Keratinocyte (primary cell): ENCODE measurements around the gene ACD. TPM values are rescaled to one million over a fixed set of nuclear protein-coding genes. Genes with fewer than 3 reads are reported as not detected.

Experiments used
- DNase-seq: peaks from one replicate; pipeline ENCODE4 v3.0.0-alpha.2; 2011; ENCODE audit warnings: low read depth, missing footprints, low spot score
- FAIRE-seq: peaks from 2 replicates; lab custom pipeline; 2011; peaks lifted over from hg19 to GRCh38; lab: Jason Lieb, UNC
- H2AFZ ChIP-seq: 2 replicates; pipeline ENCODE4 v1.6.0; 2012; ENCODE audit warnings: low read length, control low read depth, inconsistent platforms; ENCODE audit not compliant: control insufficient read depth
- H3K27ac ChIP-seq: 2 replicates; pipeline ENCODE4 v1.5.1; 2011; ENCODE audit warnings: low read length; ENCODE audit not compliant: control insufficient read depth, insufficient read depth
- H3K27me3 ChIP-seq: 3 replicates; pipeline ENCODE4 v1.6.0; 2011; ENCODE audit warnings: low read length; ENCODE audit not compliant: control insufficient read depth, insufficient read depth; ENCODE audit errors: extremely low read depth
- H3K36me3 ChIP-seq, 2 experiments: 2 replicates in 1 of 2; 3 replicates in 1 of 2; pipeline ENCODE4 v1.5.1; 2011; ENCODE audit warnings: low read length in 2 of 2, mild to moderate bottlenecking in 1 of 2; ENCODE audit not compliant: control insufficient read depth in 2 of 2, insufficient read depth in 2 of 2; ENCODE audit errors: extremely low read depth in 1 of 2
- H3K4me1 ChIP-seq: 3 replicates; pipeline ENCODE4 v1.5.1; 2011; ENCODE audit warnings: low read length; ENCODE audit not compliant: control insufficient read depth, insufficient read depth; ENCODE audit errors: extremely low read depth
- H3K4me2 ChIP-seq: 3 replicates; pipeline ENCODE4 v1.6.0; 2011; ENCODE audit warnings: low read depth, low read length; ENCODE audit not compliant: control insufficient read depth, insufficient read depth; ENCODE audit errors: extremely low read depth
- H3K4me3 ChIP-seq, 3 experiments: fragments of 200-600 bp in 1 of 3; sonication (generic) in 1 of 3; 2 replicates in 2 of 3; 3 replicates in 1 of 3; pipeline ENCODE4 v1.5.1; 2011 to 2016; ENCODE audit warnings: low read length in 3 of 3, mild to moderate bottlenecking in 3 of 3, control low read depth in 2 of 3, inconsistent platforms in 1 of 3, low read depth in 1 of 3, mixed read lengths in 1 of 3, mixed run types in 1 of 3, moderate library complexity in 1 of 3; ENCODE audit not compliant: control insufficient read depth in 2 of 3, insufficient read depth in 2 of 3; ENCODE audit errors: extremely low read depth in 1 of 3
- H3K79me2 ChIP-seq: 2 replicates; pipeline ENCODE4 v1.6.0; 2012; ENCODE audit warnings: low read length; ENCODE audit not compliant: control insufficient read depth, insufficient read depth
- H3K9ac ChIP-seq: 3 replicates; pipeline ENCODE4 v1.6.0; 2011; ENCODE audit warnings: low read length; ENCODE audit not compliant: control insufficient read depth, insufficient read depth; ENCODE audit errors: extremely low read depth
- H3K9me1 ChIP-seq: 3 replicates; pipeline ENCODE4 v1.6.0; 2011; ENCODE audit warnings: low read length; ENCODE audit not compliant: control insufficient read depth, insufficient read depth; ENCODE audit errors: extremely low read depth
- H3K9me3 ChIP-seq: 2 replicates; pipeline ENCODE4 v1.5.1; 2012; ENCODE audit warnings: low read depth, low read length; ENCODE audit not compliant: control insufficient read depth
- H4K20me1 ChIP-seq: 3 replicates; pipeline ENCODE4 v1.6.0; 2011; ENCODE audit warnings: low read length; ENCODE audit not compliant: control insufficient read depth, insufficient read depth; ENCODE audit errors: extremely low read depth
- EZH2 ChIP-seq: IDR thresholded peaks from one replicate; pipeline ENCODE4 v1.6.1; 2012; ENCODE audit warnings: inconsistent platforms, mild to moderate bottlenecking, low read length, moderate library complexity
- dilution Hi-C: fragments of 300-500 bp; cut with MboI; formaldehyde crosslinking; loops from one replicate; pipeline ENCODE4 v1.7.0; 2020; ENCODE audit warnings: low sequenced_read_pairs; ENCODE audit not compliant: extremely low pct_ligation_motif_present
- polyA plus RNA-seq, 5 experiments: library from polyadenylated mRNA; depleted of rRNA in 3 of 5; stranded (reverse) in 3 of 5; stranded (forward) in 1 of 5; unstranded in 1 of 5; fragments of >200 nt; gene quantifications; 1 replicate in 1 of 5; 2 replicates in 3 of 5; 3 replicates in 1 of 5; pipeline versions ENCODE4 v1.2.1 to v1.2.3, GENCODE V29; 2011 to 2012; ENCODE audit warnings: missing spikeins in 2 of 5, low read depth in 1 of 5, low replicate concordance in 1 of 5
- TF ChIP-seq, protein P1 (sequence below), 3 experiments: IDR thresholded peaks in 1 of 3; conservative IDR thresholded peaks in 1 of 3; optimal IDR thresholded peaks in 1 of 3; 2 replicates in 2 of 3; 3 replicates in 1 of 3; pipeline versions ENCODE3 to v1.5.1; 2011; ENCODE audit warnings: low read length in 3 of 3, mild to moderate bottlenecking in 3 of 3, moderate library complexity in 2 of 3, control low read depth in 1 of 3, inconsistent platforms in 1 of 3; ENCODE audit not compliant: insufficient read depth in 2 of 3; ENCODE audit errors: extremely low read depth in 1 of 3

The ACD gene
- polyA plus RNA-seq, 1 donor (not counting 4 experiments of a cell fraction or from before 2014, with no cell fraction given), result 12.9 TPM

DNA sequence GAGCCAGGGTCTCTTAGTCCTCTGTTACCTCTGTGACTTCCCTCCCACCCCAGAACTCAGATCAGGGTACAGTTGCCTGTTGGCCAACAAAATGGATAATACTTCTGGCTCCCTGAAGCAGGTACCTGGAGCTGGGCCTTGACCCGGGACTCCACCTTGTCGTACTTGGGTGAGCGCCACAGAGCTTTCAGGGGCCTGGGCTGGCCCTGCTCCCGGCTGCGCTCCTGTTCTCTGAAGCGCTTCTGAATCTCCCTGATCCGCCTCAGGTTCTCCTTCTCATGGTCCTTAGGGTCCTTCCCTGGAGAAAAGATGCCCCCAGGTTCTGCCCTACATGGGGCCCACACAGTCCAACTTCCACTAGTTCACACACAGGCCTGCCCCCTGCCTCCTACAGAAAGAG lies 4.8 kb upstream of the ACD start:
- no peak for DNase-seq
- no peak overlapping the region for H3K4me2 ChIP-seq
- H3K4me1 ChIP-seq, result peaks cover 14% of the 10 kb centered on the region
- dilution Hi-C loops, result no loop called here
- H3K36me3 ChIP-seq, result peaks cover 1 to 5% of the 10 kb centered on the region in 2 experiments
- no peak for FAIRE-seq
- no peak overlapping the region for H2AFZ ChIP-seq
- no peaks in the 10 kb centered on the region for H3K27me3 ChIP-seq
- no peaks in the 10 kb centered on the region for H4K20me1 ChIP-seq
- no peak overlapping the region for H3K9ac ChIP-seq
- H3K9me1 ChIP-seq, result no peaks in the 10 kb centered on the region
- H3K27ac ChIP-seq, result no peak overlapping the region
- H3K79me2 ChIP-seq, result no peaks in the 10 kb centered on the region
- no peaks in the 10 kb centered on the region for H3K9me3 ChIP-seq
- H3K4me3 ChIP-seq, result no peak overlapping the region
- TF ChIP-seq, protein P1, sequence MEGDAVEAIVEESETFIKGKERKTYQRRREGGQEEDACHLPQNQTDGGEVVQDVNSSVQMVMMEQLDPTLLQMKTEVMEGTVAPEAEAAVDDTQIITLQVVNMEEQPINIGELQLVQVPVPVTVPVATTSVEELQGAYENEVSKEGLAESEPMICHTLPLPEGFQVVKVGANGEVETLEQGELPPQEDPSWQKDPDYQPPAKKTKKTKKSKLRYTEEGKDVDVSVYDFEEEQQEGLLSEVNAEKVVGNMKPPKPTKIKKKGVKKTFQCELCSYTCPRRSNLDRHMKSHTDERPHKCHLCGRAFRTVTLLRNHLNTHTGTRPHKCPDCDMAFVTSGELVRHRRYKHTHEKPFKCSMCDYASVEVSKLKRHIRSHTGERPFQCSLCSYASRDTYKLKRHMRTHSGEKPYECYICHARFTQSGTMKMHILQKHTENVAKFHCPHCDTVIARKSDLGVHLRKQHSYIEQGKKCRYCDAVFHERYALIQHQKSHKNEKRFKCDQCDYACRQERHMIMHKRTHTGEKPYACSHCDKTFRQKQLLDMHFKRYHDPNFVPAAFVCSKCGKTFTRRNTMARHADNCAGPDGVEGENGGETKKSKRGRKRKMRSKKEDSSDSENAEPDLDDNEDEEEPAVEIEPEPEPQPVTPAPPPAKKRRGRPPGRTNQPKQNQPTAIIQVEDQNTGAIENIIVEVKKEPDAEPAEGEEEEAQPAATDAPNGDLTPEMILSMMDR (optimal IDR thresholded peaks at IDR 0.05 in 1 of 3, IDR thresholded peaks at IDR 0.05 in 1 of 3, conservative IDR thresholded peaks at IDR 0.05 in 1 of 3; ENCODE audit: extremely low read depth in 1 of 3, insufficient read depth in 2 of 3, low read length in 3 of 3), result no peak
- no peak for TF ChIP-seq EZH2

DNA sequence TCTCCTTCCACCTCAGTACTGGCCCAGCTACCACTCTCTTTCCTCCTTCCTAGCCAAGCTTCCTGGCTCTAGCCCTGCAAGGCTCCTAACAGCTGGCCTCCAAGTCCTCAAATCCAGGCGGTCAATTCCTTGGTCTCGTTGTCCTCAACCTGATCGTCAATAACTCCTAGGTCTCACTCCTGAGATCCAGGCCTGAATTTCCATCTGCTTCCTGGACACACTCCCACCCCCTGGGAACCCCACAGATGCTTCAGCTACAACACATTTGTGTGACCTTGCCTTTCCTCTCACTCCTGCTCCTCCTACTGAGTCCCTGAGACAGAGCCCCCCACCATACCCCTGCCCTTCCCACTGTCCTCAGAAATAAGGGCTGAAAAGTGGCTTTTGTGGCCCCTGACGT lies 4.2 kb upstream of the ACD start:
- DNase-seq (no peak), FAIRE-seq (no peak)
- Histone ChIP-seq H3K27ac (no peak overlapping the region), H3K36me3 (peaks cover 1 to 5% of the 10 kb centered on the region in 2 experiments), H2AFZ (no peak overlapping the region), H3K27me3 (no peaks in the 10 kb centered on the region), H3K4me2 (no peak overlapping the region), H3K9me1 (no peaks in the 10 kb centered on the region), H3K4me1 (peaks cover 15% of the 10 kb centered on the region), H3K9me3 (no peaks in the 10 kb centered on the region), H3K4me3 (no peak overlapping the region), H3K79me2 (peaks cover 6% of the 10 kb centered on the region), H4K20me1 (no peaks in the 10 kb centered on the region), H3K9ac (no peak overlapping the region)
- TF ChIP-seq, protein P1 (optimal IDR thresholded peaks at IDR 0.05 in 1 of 3, IDR thresholded peaks at IDR 0.05 in 1 of 3, conservative IDR thresholded peaks at IDR 0.05 in 1 of 3; ENCODE audit: extremely low read depth in 1 of 3, insufficient read depth in 2 of 3, low read length in 3 of 3), result no peak
- TF ChIP-seq EZH2, result no peak
- dilution Hi-C loops, result no loop called here
